ENCODE measurements around the gene NBPF12.
"Not testable (repeated sequence)": the region's sequence is repeated elsewhere in the genome, so short reads cannot be mapped to it uniquely, and the experiment has no call there.

- TF ChIP-seq USF2 (CRISPR knock-in tag; IDR thresholded peaks at IDR 0.05); CTCF (IDR thresholded peaks at IDR 0.05); CBFB (CRISPR knock-in tag; IDR thresholded peaks at IDR 0.05; ENCODE audit: low read depth); MAX (CRISPR knock-in tag; IDR thresholded peaks at IDR 0.05): not testable (repeated sequence)
These were observed 30.4 kb upstream of the NBPF12 start for GRCh38 chr1:146907565-146908261.

Measured in WTC11 (cell line).